ENCODE results near the gene KCNJ9. TPM values are rescaled to one million over a fixed set of nuclear protein-coding genes. Genes with fewer than 3 reads are reported as not detected.

The KCNJ9 gene
- total RNA-seq, 2 donors from 2014 or later: not detected

DNA sequence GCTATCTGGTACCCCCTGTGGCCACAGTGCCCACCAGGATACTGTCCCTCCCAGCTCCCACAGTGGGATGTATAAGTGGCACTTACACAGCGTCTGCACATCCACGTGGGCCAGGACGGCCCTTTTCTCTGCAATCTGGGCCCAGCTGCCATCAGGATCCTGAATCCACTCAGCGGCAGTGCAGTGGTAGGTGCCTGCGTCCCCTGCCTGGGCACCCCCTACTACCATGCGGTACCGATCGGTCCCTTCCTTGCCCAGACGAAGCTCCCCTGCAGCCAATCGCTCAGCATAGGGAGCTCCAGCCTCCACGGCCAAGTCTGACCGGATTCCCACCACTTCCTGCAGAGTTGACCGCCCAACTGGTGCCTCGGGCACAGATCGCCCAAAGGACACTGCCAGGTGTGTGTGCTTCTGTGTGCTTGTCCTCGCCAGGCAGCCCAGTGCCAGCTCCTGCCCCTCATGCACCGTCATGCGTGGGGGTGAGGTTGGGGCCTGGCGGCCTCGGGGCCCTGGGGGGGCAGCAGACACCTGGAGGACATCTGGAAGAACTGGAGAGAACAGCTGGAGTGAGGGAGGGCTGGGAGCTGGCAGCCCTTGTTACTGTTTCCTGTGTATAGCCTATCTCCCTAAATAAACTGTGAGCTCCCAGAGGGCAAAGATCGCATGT, 12.4 kb downstream of the KCNJ9 start:
- 73 to 78% methylated on average over 7 to 15 of the region's 21 CpGs for WGBS, 2 donors
- peaks cover 44% of the 10 kb centered on the region for H3K4me1 ChIP-seq
- H3K27me3 ChIP-seq: no peaks in the 10 kb centered on the region
- TF ChIP-seq, protein P1, sequence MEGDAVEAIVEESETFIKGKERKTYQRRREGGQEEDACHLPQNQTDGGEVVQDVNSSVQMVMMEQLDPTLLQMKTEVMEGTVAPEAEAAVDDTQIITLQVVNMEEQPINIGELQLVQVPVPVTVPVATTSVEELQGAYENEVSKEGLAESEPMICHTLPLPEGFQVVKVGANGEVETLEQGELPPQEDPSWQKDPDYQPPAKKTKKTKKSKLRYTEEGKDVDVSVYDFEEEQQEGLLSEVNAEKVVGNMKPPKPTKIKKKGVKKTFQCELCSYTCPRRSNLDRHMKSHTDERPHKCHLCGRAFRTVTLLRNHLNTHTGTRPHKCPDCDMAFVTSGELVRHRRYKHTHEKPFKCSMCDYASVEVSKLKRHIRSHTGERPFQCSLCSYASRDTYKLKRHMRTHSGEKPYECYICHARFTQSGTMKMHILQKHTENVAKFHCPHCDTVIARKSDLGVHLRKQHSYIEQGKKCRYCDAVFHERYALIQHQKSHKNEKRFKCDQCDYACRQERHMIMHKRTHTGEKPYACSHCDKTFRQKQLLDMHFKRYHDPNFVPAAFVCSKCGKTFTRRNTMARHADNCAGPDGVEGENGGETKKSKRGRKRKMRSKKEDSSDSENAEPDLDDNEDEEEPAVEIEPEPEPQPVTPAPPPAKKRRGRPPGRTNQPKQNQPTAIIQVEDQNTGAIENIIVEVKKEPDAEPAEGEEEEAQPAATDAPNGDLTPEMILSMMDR (IDR thresholded peaks at IDR 0.05): no peak
- TF ChIP-seq POLR2A (IDR thresholded peaks at IDR 0.05): no peak
- H3K27ac ChIP-seq: peak overlapping the region in 1 of 4 donors; percentile 4
- H3K4me3 ChIP-seq: no peak overlapping the region
- no peaks in the 10 kb centered on the region for H3K9me3 ChIP-seq
- intact Hi-C loops (cut with DNase I): no loop called here
- ATAC-seq (no peak), DNase-seq (peak in 1 of 4 donors; percentile 51)
- H3K36me3 ChIP-seq (replicated peaks in 1 of 2; ENCODE audit: insufficient read depth in 1 of 2, low read depth in 2 of 2): peaks cover 0 to 8% of the 10 kb centered on the region in 2 donors

DNA sequence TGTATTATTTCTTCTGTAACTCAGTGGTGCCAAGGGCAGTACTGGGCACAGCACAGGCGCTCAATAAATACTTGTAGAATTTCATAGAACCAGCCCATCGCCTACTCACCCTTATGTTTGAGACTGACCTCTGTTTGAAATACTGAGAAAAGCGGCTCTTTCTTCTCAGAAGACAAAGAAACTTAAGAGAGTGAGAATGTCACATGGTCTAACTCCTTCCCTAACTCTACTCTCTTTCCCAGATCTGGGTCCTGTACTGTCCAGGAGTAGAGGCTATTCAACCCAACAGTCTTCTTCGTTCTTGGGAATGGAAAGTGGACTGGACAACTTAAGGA, 12.9 kb downstream of the KCNJ9 start:
- ATAC-seq (no peak), DNase-seq (no peak)
- H3K27me3 ChIP-seq: no peaks in the 10 kb centered on the region
- intact Hi-C loops (cut with DNase I): no loop called here
- peak overlapping the region in 1 of 4 donors; percentile 4 for H3K27ac ChIP-seq
- peaks cover 0 to 8% of the 10 kb centered on the region in 2 donors for H3K36me3 ChIP-seq (replicated peaks in 1 of 2; ENCODE audit: insufficient read depth in 1 of 2, low read depth in 2 of 2)
- no peak overlapping the region for H3K4me3 ChIP-seq
- WGBS, 2 donors: 82 to 88% methylated on average over 4 of the region's 4 CpGs
- no peaks in the 10 kb centered on the region for H3K9me3 ChIP-seq
- no peak for TF ChIP-seq POLR2A (IDR thresholded peaks at IDR 0.05)
- TF ChIP-seq, protein P1 (IDR thresholded peaks at IDR 0.05): no peak
- H3K4me1 ChIP-seq: peaks cover 46% of the 10 kb centered on the region

DNA sequence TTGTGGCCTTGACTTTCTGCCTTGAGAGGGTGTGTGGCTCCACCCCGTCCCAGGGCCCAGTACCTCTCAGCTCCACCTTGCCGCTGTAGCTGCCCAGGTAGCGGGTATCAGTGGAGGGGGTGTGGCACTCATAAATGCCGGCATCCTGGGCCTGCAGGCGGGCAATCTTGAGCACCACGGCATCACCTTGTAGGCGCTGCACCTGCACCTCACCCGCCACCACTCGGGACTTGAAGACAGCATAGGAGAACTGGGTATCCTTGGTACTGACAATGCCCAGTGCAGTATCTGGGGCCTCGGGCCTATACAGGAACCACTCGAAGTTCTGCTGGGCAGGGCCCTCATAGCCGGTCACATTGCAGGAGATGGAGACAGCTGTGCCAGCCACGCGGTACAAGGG, 13.5 kb downstream of the KCNJ9 start:
- TF ChIP-seq, protein P1 (IDR thresholded peaks at IDR 0.05): no peak
- no peak for TF ChIP-seq POLR2A (IDR thresholded peaks at IDR 0.05)
- H3K27me3 ChIP-seq: no peaks in the 10 kb centered on the region
- no peak overlapping the region for H3K27ac ChIP-seq
- peaks cover 0 to 8% of the 10 kb centered on the region in 2 donors for H3K36me3 ChIP-seq (replicated peaks in 1 of 2; ENCODE audit: insufficient read depth in 1 of 2, low read depth in 2 of 2)
- H3K4me1 ChIP-seq: peaks cover 51% of the 10 kb centered on the region
- intact Hi-C loops (cut with DNase I): no loop called here
- no peak for DNase-seq
- 93 to 97% methylated on average over 8 to 14 of the region's 14 CpGs for WGBS, 2 donors
- no peak overlapping the region for H3K4me3 ChIP-seq
- no peaks in the 10 kb centered on the region for H3K9me3 ChIP-seq
- ATAC-seq: no peak

DNA sequence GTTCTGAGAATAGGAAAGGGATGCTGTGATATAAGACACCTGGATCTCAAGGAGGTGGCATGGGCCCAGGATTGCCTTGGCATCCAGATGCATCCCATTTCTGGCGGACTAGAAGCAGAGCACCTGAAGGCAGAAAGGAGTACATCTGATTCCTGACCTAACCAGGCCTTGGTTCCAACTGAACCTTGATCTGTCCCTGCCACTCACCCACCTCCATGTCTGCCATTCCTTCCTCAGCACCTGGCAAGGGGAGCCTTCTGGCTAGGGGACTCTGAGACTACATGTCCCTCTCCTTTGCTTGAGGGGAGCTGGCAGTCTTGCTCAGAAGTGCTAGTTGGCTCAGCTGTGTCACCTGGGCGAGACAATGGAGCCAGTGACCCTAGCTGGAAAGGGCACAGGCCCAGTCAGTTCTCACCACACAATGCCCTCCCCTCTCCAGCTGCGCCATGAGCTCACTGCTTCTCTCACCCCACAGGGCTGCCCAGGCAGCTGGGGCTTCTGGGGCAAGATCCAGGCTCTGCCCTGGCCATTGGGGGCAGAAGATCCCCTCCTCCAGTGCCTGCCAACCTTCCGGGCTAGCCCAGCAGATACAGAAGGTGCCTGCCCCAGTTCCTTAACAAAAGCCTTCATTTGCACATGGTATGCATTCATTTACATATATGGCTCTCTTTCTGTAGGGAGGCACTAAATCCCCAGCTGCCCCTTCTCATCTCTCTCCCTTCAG, 14.2 kb downstream of the KCNJ9 start:
- Histone ChIP-seq H3K9me3 (no peaks in the 10 kb centered on the region), H3K4me3 (no peak overlapping the region), H3K27ac (no peak overlapping the region), H3K36me3 (replicated peaks in 1 of 2; ENCODE audit: insufficient read depth in 1 of 2, low read depth in 2 of 2) (peaks cover 0 to 8% of the 10 kb centered on the region in 2 donors), H3K27me3 (no peaks in the 10 kb centered on the region), H3K4me1 (peaks cover 51% of the 10 kb centered on the region)
- ATAC-seq: no peak
- peak in 1 of 4 donors; percentile 14 for DNase-seq
- TF ChIP-seq, protein P1 (IDR thresholded peaks at IDR 0.05): no peak
- TF ChIP-seq POLR2A (IDR thresholded peaks at IDR 0.05): no peak
- intact Hi-C loops (cut with DNase I): no loop called here
- WGBS, 2 donors: 86 to 98% methylated on average over 3 to 4 of the region's 4 CpGs
